HG03159 (cell line): ENCODE measurements around the gene NRN1L.
"Not testable (repeated sequence)": the region's sequence is repeated elsewhere in the genome, so short reads cannot be mapped to it uniquely, and the experiment has no call there.

Experiments
- ATAC-seq: cut with Tn5 transposase; IDR thresholded peaks from one replicate; pipeline ENCODE4 v1.9.1; 2021; ENCODE audit warnings: mild to moderate bottlenecking, moderate library complexity; ENCODE audit not compliant: unreplicated experiment

NRN1L gene

GRCh38 chr16:67881621-67882161 lies 3.0 kb upstream of the NRN1L start:
- no peak for ATAC-seq

- ATAC-seq, result no peak
These were observed 2.1 kb upstream of the NRN1L start for GRCh38 chr16:67882374-67883145.

DNA sequence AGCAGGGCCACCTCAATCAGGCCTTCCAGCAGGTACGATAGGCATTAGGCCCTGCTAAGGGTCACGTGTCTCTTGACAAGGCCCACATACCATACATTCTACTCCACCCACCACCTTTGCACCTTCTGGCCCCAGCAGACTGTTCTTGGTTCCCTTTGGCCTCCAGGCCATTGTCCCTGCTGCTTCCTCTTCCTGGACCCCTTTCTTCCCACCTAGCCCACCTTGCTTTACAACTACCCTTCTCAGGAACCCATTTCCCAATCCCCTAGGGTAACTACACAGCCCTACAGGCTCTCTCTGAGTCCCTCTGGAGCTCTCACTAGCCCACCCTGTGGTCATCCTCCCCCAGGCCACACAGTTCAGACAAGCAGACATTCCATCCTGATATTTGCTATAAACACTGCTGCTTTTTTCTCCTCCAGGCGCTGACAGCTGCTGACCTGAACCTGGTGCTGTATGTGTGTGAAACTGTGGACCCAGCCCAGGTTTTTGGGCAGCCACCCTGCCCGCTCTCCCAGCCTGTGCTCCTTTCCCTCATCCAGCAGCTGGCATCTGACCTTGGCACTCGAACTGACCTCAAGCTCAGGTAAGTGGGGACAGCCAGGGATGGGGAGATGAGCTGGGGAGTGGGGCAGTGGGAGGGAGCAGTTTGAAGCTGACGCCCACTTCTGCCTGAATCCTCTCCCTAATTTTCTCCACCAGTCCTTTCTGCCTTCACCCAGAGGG lies 1.4 kb upstream of the NRN1L start:
- ATAC-seq, result no peak

- ATAC-seq, result no peak
These were observed 818 bp upstream of the NRN1L start for GRCh38 chr16:67883872-67884261.

GRCh38 chr16:67885545-67885944 lies 860 bp downstream of the NRN1L start:
- ATAC-seq, result no peak

GRCh38 chr16:67885976-67886375 lies 1.3 kb downstream of the NRN1L start:
- no peak for ATAC-seq

- ATAC-seq, result no peak
These were observed 1.7 kb downstream of the NRN1L start for GRCh38 chr16:67886387-67886786.

- no peak for ATAC-seq
These were observed 3.6 kb downstream of the NRN1L start for GRCh38 chr16:67888331-67888730.

GRCh38 chr16:67892375-67892774 lies 7.7 kb downstream of the NRN1L start:
- no peak for ATAC-seq

DNA sequence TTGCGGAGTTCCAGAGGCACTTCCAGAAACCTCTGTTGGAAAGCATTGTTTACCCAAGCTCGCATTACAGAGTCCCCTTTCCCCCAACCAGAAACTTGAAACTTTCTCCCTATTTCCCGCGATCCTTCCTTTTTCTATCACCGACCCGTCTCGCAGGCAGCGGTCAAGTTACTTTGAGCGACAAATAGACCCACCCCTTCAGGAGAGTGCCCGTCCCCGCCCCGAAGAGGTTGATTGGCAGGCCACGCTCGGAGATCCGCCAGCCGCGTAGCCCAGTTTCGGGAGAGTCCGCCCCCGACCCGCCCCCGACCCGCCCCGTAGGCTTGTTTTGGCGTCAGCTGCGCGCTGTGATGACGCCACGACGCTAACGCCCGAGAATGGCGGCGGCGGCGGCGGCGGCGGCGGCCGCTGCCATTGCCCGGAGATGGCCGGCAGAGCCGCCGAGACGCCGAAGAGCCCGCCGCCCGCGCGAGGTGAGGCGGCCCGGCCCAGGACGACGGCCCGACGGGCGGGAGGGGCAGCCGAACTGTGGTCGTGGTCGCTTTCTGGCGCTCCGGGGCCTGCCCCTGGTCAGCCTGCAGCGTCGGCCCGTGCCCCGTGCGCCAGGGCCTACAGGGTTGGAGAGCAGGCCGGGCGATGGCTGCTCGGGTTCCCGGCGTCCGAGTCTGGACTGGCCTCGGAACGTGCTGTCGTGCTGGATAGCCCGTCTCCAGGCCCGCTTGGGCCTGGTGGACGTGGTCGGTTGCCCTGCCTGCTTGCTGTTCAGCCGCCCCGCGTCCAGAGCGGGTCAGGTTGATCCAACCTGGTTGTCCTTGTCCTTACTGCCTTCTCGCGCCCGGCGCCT lies 8.4 kb downstream of the NRN1L start, which contains the start of gene PSKH1:
PSKH1 (plus strand) TSS at position 356 of the 844 bp plus-strand sequence. CDS start 15,496 bp downstream, outside the sequence.
- ATAC-seq, result peak; percentile 90

- no peak for ATAC-seq
These were observed 9.2 kb downstream of the NRN1L start for GRCh38 chr16:67893743-67894399.

- no peak for ATAC-seq
These were observed 12.5 kb downstream of the NRN1L start for GRCh38 chr16:67897231-67897630.

GRCh38 chr16:67901734-67902133 lies 17.0 kb downstream of the NRN1L start:
- ATAC-seq, result no peak

GRCh38 chr16:67902831-67903230 lies 18.1 kb downstream of the NRN1L start:
- no peak for ATAC-seq

- ATAC-seq, result no peak
These were observed 22.9 kb downstream of the NRN1L start for GRCh38 chr16:67907397-67908180.

DNA sequence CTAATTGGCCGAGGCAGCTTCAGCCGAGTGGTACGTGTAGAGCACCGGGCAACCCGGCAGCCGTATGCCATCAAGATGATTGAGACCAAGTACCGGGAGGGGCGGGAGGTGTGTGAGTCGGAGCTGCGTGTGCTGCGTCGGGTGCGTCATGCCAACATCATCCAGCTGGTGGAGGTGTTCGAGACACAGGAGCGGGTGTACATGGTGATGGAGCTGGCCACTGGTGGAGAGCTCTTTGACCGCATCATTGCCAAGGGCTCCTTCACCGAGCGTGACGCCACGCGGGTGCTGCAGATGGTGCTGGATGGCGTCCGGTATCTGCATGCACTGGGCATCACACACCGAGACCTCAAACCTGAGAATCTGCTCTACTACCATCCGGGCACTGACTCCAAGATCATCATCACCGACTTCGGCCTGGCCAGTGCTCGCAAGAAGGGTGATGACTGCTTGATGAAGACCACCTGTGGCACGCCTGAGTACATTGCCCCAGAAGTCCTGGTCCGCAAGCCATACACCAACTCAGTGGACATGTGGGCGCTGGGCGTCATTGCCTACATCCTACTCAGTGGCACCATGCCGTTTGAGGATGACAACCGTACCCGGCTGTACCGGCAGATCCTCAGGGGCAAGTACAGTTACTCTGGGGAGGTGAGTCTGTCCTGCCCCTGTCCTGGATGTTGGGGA lies 24.5 kb downstream of the NRN1L start:
- no peak for ATAC-seq

GRCh38 chr16:67910158-67910557 lies 25.5 kb downstream of the NRN1L start:
- no peak for ATAC-seq

- no peak for ATAC-seq
These were observed 30.2 kb downstream of the NRN1L start for GRCh38 chr16:67914758-67915495.

GRCh38 chr16:67915496-67915769 lies 30.7 kb downstream of the NRN1L start:
- not testable (repeated sequence) for ATAC-seq
